Measurements from ENCODE around the gene EEF1A2. TPM values are rescaled to one million over a fixed set of nuclear protein-coding genes. Genes with fewer than 3 reads are reported as not detected.

The EEF1A2 gene
- total RNA-seq, 2 experiments from 2014 or later = 1.1 to 1.7 TPM

DNA sequence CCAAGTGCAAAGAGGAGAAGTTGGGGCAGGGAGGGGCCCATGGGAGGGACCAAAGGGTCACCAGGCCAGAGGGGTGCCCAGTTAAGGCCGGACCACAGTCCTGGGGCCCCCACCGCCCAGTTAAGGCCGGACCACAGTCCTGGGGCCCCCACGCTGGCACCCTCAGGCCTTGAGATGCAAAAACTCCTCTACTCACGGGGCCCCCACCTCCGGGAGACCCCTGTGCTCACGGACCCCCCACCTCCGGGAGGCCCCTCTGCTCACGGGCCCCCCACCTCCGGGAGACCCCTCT is 43.4 kb downstream of the EEF1A2 start:
- Mint-ChIP-seq H3K9me3 (no peaks in the 10 kb centered on the region), H3K4me3 (no peak overlapping the region)
- POLR2A ChIA-PET = no interaction called here

GRCh38 chr20:63454731-63455567 is 43.9 kb downstream of the EEF1A2 start:
- H3K27ac Mint-ChIP-seq = no peak overlapping the region
- H3K4me1 Mint-ChIP-seq (ENCODE audit: low read depth) = no peaks in the 10 kb centered on the region
- DNase-seq = no peak
- intact Hi-C loops (cut with micrococcal nuclease) = no loop called here
- peaks cover 28% of the 10 kb centered on the region for H3K27me3 Mint-ChIP-seq
- POLR2A ChIA-PET = no interaction called here
- no peaks in the 10 kb centered on the region for H3K9me3 Mint-ChIP-seq
- no peak overlapping the region for H3K4me3 Mint-ChIP-seq
- CTCF ChIA-PET = no interaction called here
- no peaks in the 10 kb centered on the region for H3K36me3 Mint-ChIP-seq

More for the DNA sequence above, 43.4 kb downstream of the EEF1A2 start:
- Mint-ChIP-seq H3K36me3 (no peaks in the 10 kb centered on the region), H3K27me3 (peaks cover 31% of the 10 kb centered on the region), H3K4me1 (ENCODE audit: low read depth) (no peaks in the 10 kb centered on the region), H3K27ac (no peak overlapping the region)
- no peak for DNase-seq
- intact Hi-C loops (cut with micrococcal nuclease) = no loop called here
- CTCF ChIA-PET = no interaction called here

- peaks cover 27% of the 10 kb centered on the region for H3K27me3 Mint-ChIP-seq
- no peak overlapping the region for H3K27ac Mint-ChIP-seq
- no peaks in the 10 kb centered on the region for H3K9me3 Mint-ChIP-seq
- CTCF ChIA-PET = interaction anchor here (0.7 to 1.1 kb wide), 2 partner anchors 11 to 43 kb away, joined by 3 read pairs; no protein-coding TSS in a partner anchor
- POLR2A ChIA-PET = no interaction called here
- H3K36me3 Mint-ChIP-seq = no peaks in the 10 kb centered on the region
- H3K4me3 Mint-ChIP-seq = no peak overlapping the region
- intact Hi-C loops (cut with micrococcal nuclease) = no loop called here
- no peaks in the 10 kb centered on the region for H3K4me1 Mint-ChIP-seq (ENCODE audit: low read depth)
- DNase-seq = peak; percentile 28
Measured at GRCh38 chr20:63452821-63453523, 45.9 kb downstream of the EEF1A2 start.

DNA sequence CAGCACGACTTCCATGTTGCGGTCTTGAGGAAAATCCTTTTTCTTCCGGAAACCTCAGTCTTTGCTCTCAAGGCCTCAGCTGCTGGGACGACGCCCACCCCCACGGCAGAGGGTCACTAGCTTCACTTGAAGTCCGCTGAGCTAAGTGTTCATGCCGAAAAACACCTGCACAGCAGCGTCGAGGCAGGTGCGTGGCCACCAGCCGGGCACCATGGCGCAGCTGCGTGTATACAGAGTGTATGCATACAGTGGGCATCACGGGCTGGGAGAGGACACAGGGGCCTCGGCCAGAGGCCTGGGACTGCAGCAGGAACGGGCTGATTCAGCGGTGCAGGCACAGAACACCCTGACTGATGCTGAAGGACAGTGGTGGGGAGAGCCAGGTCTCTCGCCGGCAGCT is 46.5 kb downstream of the EEF1A2 start:
- ChIA-PET CTCF (interaction anchor here (0.7 to 1.1 kb wide), 2 partner anchors 11 to 44 kb away, joined by 3 read pairs; no protein-coding TSS in a partner anchor), POLR2A (no interaction called here)
- Mint-ChIP-seq H3K27me3 (peaks cover 31% of the 10 kb centered on the region), H3K4me3 (no peak overlapping the region), H3K36me3 (no peaks in the 10 kb centered on the region), H3K27ac (no peak overlapping the region), H3K9me3 (no peaks in the 10 kb centered on the region), H3K4me1 (ENCODE audit: low read depth) (no peaks in the 10 kb centered on the region)
- DNase-seq = no peak
- intact Hi-C loops (cut with micrococcal nuclease) = no loop called here

GRCh38 chr20:63451821-63452220 is 47.1 kb downstream of the EEF1A2 start:
- ChIA-PET POLR2A (no interaction called here), CTCF (interaction anchor here (1.1 kb wide), 1 partner anchor 44 kb away, joined by 3 read pairs; no protein-coding TSS in a partner anchor)
- H3K36me3 Mint-ChIP-seq = no peaks in the 10 kb centered on the region
- H3K27me3 Mint-ChIP-seq = peaks cover 35% of the 10 kb centered on the region
- no peaks in the 10 kb centered on the region for H3K4me1 Mint-ChIP-seq (ENCODE audit: low read depth)
- intact Hi-C loops (cut with micrococcal nuclease) = no loop called here
- H3K27ac Mint-ChIP-seq = no peak overlapping the region
- H3K4me3 Mint-ChIP-seq = no peak overlapping the region
- no peaks in the 10 kb centered on the region for H3K9me3 Mint-ChIP-seq
- no peak for DNase-seq

GRCh38 chr20:63449796-63450730 is 48.8 kb downstream of the EEF1A2 start:
- no peak for DNase-seq
- H3K27ac Mint-ChIP-seq = no peak overlapping the region
- no peaks in the 10 kb centered on the region for H3K4me1 Mint-ChIP-seq (ENCODE audit: low read depth)
- ChIA-PET CTCF (no interaction called here), POLR2A (no interaction called here)
- no peak overlapping the region for H3K4me3 Mint-ChIP-seq
- H3K9me3 Mint-ChIP-seq = no peaks in the 10 kb centered on the region
- intact Hi-C loops (cut with micrococcal nuclease) = no loop called here
- H3K27me3 Mint-ChIP-seq = peaks cover 28% of the 10 kb centered on the region
- H3K36me3 Mint-ChIP-seq = no peaks in the 10 kb centered on the region

DNA sequence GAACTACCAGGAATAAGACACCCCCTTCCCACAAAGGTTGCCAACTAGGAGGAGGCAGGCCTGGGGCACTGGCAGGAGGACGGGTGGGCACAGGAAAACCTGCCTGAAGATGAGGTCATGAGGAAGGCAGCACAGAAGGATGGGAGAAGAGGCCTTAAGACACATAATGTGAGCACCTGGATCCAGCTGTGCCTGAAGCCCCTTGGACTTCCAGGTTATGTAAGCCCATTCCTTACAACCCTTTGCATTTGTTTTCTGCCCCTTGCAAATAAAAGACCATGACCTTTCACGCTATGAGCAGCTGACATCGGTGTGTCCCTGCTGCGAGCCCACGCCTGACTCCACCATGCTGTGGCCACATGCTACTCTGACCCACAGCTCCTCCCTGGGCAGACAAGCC is 49.9 kb downstream of the EEF1A2 start:
- H3K27ac Mint-ChIP-seq = no peak overlapping the region
- H3K9me3 Mint-ChIP-seq = no peaks in the 10 kb centered on the region
- H3K36me3 Mint-ChIP-seq = no peaks in the 10 kb centered on the region
- DNase-seq = no peak
- ChIA-PET POLR2A (no interaction called here), CTCF (no interaction called here)
- H3K4me3 Mint-ChIP-seq = no peak overlapping the region
- H3K27me3 Mint-ChIP-seq = peaks cover 19% of the 10 kb centered on the region
- H3K4me1 Mint-ChIP-seq (ENCODE audit: low read depth) = no peaks in the 10 kb centered on the region
- intact Hi-C loops (cut with micrococcal nuclease) = no loop called here

- DNase-seq = no peak
- no peaks in the 10 kb centered on the region for H3K4me1 Mint-ChIP-seq (ENCODE audit: low read depth)
- no peaks in the 10 kb centered on the region for H3K36me3 Mint-ChIP-seq
- no peak overlapping the region for H3K27ac Mint-ChIP-seq
- H3K27me3 Mint-ChIP-seq = peaks cover 15% of the 10 kb centered on the region
- H3K4me3 Mint-ChIP-seq = no peak overlapping the region
- no peaks in the 10 kb centered on the region for H3K9me3 Mint-ChIP-seq
- intact Hi-C loops (cut with micrococcal nuclease) = no loop called here
- CTCF ChIA-PET = no interaction called here
- POLR2A ChIA-PET = no interaction called here
Measured at GRCh38 chr20:63448031-63448430, 50.9 kb downstream of the EEF1A2 start.

GRCh38 chr20:63447320-63447719 is 51.6 kb downstream of the EEF1A2 start:
- peaks cover under 1% of the 10 kb centered on the region for H3K4me1 Mint-ChIP-seq (ENCODE audit: low read depth)
- no peak overlapping the region for H3K27ac Mint-ChIP-seq
- no peak for DNase-seq
- H3K36me3 Mint-ChIP-seq = no peaks in the 10 kb centered on the region
- peaks cover 3% of the 10 kb centered on the region for H3K9me3 Mint-ChIP-seq
- intact Hi-C loops (cut with micrococcal nuclease) = no loop called here
- peaks cover 13% of the 10 kb centered on the region for H3K27me3 Mint-ChIP-seq
- CTCF ChIA-PET = no interaction called here
- POLR2A ChIA-PET = no interaction called here
- H3K4me3 Mint-ChIP-seq = no peak overlapping the region

DNA sequence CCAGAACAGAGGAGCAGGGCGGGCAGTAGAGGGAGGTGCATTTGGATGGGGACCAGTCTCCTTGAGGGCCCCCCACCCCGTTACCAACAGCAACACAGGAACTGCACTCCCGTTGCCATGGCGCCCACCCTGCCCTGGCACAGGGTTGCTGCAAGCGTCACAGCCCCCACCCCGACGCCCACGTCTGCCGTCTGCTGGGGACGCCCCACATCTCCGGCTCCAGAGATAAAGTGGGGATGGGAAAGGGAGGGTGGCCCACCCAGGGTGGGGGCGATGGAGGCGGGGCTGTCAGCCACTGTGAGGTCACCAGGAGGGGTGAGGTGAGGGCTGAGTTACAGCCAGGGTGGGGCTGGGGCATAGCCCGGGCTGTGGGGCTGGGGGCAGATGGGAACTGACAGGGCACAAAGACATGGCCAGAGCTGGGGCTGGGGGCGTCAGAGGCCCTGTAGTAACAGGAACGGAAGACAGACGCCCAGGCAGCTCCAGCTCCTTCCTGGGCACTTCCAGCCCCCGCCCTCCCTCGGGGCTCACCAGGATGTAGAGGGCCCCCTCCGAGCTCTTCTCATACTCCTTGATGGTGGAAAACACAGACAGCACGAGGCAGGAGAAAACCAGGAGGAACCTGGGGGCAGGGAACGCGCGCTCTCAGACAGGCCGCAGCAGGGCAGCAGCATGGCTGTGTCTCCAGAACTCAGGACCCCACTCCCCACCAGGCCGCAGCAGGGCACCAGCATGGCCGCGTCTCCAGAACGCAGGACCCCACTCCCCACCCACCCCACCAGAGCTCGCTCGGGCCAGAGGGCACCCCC is 52.5 kb downstream of the EEF1A2 start:
- H3K36me3 Mint-ChIP-seq = no peaks in the 10 kb centered on the region
- CTCF ChIA-PET = interaction anchor here (0.7 kb wide), 1 partner anchor 11 kb away, joined by 4 read pairs; no protein-coding TSS in a partner anchor

GRCh38 chr20:63445075-63445734 is 53.7 kb downstream of the EEF1A2 start:
- no peak overlapping the region for H3K4me3 Mint-ChIP-seq
- no peaks in the 10 kb centered on the region for H3K36me3 Mint-ChIP-seq
- no peak overlapping the region for H3K27ac Mint-ChIP-seq
- DNase-seq = no peak
- peaks cover 8% of the 10 kb centered on the region for H3K27me3 Mint-ChIP-seq
- ChIA-PET CTCF (interaction anchor here (0.7 kb wide), 1 partner anchor 10 kb away, joined by 4 read pairs; no protein-coding TSS in a partner anchor), POLR2A (no interaction called here)
- H3K9me3 Mint-ChIP-seq = peaks cover 3% of the 10 kb centered on the region
- intact Hi-C loops (cut with micrococcal nuclease) = no loop called here
- peaks cover 15% of the 10 kb centered on the region for H3K4me1 Mint-ChIP-seq (ENCODE audit: low read depth)

More for the DNA sequence above, 52.5 kb downstream of the EEF1A2 start:
- Mint-ChIP-seq H3K27ac (no peak overlapping the region), H3K4me1 (ENCODE audit: low read depth) (peaks cover 10% of the 10 kb centered on the region), H3K9me3 (peaks cover 3% of the 10 kb centered on the region), H3K27me3 (peaks cover 8% of the 10 kb centered on the region), H3K4me3 (no peak overlapping the region)
- POLR2A ChIA-PET = no interaction called here
- DNase-seq = no peak
- intact Hi-C loops (cut with micrococcal nuclease) = no loop called here
